ENCODE measurements around the gene LPO.

Gene LPO

DNA sequence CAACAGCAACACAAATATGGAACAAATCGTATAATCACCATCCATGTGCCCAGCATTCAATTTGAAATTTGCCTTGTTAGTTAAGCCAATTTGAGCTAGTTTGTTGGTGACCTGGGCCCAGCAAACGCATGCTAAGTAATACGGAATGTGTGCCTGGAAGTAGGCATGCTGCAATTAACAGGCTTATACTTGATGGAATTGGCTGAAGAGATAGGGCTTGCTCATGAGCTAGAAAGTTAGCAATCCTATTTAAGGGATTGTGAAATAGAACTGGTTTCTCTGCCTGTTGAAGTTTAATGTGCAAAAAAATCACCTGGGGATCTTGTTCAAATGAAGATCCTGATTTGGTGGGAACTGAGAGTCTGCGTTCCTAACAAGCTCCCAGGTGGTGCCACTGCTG, 8.5 kb upstream of the LPO start:
- no peak for DNase-seq

GRCh38 chr17:58231641-58232040, 6.7 kb upstream of the LPO start:
- DNase-seq = no peak

DNA sequence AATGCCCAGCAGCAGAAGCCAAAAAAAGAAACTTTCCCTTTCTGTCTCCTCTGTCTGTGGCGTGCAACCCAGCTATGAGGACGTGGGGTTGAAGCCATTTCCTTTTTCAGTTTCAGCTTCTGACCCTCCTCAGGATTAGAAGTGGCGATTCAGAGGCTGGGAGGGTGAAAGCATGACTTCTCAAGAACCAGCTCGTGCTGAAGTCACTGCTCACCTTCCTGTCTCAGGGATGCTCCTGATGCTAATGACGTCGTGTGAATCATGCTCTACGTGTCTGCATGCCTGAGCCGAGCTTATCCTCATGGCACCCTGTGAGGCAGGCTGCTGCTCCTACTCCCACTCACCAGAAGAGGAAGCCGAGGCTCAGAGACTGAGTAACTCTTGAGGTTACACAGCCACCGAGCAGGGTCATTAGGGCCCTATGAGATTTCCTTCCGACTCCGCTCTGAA, 5.7 kb upstream of the LPO start:
- no peak for DNase-seq

DNA sequence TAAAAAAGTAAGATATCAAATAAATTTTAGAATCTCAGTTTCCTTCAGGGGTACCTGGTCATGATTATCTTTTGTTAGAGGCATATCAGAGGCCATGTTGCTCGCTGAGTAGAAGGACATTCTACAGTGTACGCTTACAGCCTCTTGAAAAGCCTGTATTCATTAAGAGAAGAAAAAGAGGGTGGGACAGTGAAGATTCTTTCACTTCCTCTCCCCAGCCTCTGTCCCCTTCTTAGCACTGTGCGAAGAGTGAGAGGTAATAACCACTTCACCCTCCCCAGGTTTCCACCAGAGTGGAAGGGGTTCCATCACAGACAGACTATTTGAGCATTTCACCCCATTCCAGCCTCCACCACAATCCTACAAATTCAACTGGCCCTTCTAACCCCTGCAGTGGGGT, 4.8 kb upstream of the LPO start:
- DNase-seq = no peak

DNA sequence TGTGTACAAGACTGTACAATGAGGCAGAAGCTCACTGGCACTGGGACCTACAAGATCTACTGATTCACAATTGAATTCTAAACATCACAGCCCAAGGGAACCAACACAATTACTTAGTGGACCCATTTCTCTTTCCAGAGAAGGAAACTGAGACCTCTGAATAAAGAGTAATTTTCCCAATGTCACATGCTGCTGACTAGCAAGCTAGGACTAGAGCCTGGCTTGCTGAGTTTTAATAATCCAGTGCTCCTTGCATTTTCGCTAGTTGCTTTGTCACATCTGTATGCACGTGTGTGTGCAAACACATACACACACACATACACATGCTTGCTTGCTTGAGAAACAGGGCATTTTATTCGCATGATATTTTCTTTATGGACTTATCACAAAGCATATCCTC, 3.9 kb upstream of the LPO start:
- DNase-seq = no peak

- no peak for DNase-seq
Observed at GRCh38 chr17:58235821-58236220, 2.6 kb upstream of the LPO start.

DNA sequence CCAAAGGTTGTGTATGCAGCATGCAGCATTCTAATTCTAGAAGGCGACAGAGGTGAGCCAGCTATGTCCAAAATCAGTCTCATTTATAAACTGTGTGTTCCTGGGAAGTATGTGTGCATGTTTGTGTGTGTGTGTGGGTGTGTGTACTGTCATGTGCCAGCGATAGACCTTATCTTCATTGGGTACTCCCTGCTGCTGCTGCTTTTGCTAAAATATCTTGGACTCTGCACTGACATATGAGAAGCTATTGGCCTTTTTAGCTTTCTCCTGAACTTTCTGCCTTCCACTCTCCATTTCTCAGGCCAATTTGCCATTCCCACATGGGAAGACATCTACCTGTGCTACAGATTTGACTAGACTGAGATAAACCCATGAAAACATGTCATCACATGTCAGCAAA, 2.0 kb upstream of the LPO start:
- no peak for DNase-seq

DNA sequence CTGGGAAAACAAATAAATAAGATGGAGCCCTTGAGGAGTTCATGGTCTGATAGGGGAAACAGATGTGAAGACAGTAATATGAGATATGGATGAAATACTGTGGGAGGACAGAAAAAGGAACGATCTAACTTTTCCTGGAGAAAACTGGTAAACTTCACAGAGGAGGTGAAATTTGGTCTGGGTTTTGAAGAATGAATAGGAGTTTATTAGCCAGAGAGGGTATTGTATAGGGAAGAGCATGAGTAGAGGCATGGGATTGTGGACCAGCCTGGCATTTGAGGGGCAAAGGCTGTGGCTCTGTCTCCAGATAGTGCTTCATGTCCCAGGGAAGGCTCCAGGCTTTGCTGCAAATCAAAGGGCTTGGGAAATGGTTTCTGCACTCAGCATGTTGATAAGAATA, 1.6 kb downstream of the LPO start:
- DNase-seq = no peak

GRCh38 chr17:58242171-58242784, 3.9 kb downstream of the LPO start:
- DNase-seq = no peak

DNA sequence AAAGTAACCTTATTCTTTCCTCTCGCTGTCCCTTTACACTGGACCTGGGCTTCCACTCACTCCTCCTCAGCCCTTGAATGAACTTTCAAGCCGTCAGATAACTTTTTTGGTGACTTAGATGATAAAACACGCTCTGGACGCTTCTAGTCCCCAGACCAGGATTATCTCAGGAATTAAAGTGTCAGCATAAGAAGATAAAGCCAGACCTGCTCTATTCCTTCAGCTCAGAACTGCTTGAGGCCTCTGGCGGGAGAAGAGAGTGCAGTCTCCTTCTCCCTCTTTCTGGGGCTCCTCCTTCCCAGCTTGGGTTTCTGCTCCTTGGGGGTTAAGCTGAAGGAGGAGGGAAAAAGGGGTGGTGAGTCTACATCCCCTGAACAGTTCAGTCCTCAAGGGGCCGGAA, 6.6 kb downstream of the LPO start:
- DNase-seq = no peak

DNA sequence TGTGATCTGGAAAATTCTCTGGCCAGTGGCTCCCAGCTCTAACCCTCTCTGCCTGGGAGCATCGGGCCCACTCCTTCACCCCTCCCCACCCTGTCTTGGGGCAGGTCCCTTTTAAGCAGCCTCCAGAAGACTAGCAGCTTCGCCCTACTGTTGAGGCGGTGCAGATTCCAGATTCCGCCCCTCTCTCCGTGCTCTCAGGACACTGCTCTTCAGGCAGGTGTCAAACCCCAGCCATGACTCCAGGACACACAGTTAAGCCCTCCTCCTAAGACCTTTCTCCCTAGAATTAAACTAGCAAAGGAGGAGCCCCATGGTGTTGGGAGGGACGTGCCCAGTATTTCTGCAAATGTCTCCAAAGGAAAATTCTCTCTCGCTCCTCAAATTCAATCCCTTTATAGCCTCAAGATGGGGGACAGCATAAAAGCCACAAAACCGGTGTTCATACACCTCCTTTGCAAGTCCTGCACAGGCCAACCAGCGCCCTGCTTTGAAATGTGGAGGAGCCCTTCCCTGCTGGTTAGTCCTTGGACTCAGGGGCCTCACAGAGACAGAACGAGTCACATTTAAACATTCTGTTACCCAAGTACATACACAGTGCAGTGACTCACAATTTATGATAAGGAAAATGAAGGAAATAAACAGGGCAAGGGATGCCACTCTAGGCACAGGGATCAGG, 7.2 kb downstream of the LPO start:
- no peak for DNase-seq

DNA sequence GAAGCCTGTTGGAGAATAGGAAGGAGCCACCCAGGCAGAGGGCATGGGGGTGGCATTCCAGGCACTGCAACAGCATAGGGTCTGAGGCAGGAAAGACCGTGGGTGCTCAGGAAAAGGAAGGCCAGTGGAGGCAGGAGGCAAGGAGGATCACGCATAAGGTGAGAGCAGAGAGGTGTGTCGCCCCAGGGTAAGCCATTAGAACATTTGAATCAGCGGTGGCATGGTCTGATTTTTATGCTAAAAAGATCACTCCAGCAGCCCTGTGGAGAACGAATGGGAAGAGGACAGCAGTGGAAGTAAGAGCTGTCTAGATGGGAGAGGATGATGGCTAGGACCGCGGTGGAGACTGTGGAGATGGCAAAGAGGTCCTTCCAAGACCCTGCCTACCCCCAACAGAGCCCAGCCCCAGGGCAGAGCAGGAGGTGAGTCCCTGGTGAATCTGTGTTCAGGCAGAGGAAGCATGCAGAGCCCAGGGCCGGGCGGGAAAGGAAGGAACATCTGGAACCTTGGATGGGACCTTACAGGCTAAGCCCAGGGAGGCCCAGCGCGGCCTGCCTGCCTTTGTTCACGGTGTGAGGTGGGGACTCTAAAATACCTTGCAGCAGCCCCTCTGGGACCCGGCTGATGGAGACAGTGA, 7.8 kb downstream of the LPO start:
- no peak for DNase-seq

GRCh38 chr17:58246781-58247180, 8.4 kb downstream of the LPO start:
- no peak for DNase-seq

DNA sequence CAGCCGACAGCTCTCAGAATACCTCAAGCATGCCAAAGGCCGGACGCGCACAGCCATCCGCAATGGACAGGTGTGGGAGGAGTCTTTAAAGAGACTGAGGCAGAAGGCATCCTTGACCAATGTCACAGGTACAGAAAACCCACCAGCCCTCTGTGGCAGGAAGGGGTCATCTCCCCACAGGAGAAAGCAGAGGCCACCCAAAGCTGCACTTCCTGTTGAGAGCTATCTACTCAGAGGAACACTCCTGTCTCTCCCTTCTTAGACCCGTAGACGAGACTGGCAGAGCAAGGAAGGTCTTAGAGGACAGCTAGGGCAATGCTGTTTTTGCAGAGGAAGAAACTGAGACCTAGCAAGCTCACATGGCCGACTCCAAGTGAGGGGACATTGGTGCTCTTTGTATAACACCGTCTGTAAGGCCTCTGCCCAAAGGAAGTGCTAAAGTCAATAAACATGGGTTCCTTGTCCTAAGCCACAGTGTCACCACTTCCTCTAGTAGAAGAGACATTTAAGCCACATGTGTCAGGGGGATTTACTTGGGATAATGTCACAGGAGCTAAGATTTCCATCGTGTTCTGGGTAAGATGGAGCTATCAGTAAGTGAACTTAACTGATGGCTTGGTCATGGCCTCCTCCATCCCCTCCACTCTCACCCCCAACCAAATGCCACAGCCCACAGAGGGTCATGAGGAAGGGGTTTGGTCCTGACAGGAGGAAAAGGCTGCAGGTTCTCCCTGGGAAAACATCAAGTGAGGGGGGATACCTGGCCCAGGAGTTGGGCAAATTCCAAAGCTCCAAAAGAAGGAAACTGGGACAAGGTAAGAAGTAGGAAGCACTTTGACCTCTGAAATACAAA, 9.4 kb downstream of the LPO start:
- no peak for DNase-seq

DNA sequence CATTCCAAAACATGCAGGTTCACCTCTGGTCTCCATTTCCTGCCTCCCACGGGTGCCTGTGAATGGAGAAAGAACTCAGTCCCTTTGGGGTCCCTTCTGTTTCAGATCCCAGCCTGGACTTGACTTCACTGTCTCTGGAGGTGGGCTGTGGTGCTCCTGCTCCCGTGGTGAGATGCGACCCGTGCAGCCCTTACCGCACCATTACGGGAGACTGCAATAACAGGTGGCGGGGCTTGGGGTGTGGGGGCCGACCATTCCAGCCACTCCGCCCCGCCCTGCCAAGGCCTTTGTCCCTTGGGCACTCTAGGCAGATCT, 10.5 kb downstream of the LPO start:
- no peak for DNase-seq

GRCh38 chr17:58249270-58250133, 11.1 kb downstream of the LPO start:
- peak; percentile 28 for DNase-seq

DNA sequence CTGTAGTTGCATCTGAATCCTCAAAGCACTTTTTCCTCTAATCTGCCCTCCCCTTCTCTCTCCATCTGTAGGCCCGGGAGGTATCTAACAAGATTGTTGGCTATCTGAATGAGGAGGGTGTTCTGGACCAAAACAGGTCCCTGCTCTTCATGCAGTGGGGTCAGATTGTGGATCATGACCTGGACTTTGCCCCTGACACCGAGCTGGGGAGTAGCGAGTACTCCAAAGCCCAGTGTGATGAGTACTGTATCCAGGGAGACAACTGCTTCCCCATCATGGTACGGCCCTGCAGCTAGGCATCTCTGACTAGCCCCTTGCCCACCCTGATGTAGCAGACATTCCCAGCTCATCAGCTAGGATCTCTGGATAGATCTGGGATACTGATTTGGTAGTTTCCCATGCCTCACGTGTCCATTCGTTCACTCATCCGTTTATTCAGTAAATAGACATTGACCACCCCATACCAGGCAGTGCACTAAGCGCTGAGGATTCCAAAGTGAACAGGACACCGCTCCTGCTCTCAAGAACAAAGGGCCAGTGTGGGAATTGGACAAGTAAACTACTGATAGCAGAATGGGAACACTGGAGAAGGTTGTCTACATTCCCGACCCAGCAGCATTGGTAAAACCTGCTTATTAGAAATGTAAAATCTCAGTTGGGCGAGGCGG, 12.1 kb downstream of the LPO start:
- DNase-seq = no peak

DNA sequence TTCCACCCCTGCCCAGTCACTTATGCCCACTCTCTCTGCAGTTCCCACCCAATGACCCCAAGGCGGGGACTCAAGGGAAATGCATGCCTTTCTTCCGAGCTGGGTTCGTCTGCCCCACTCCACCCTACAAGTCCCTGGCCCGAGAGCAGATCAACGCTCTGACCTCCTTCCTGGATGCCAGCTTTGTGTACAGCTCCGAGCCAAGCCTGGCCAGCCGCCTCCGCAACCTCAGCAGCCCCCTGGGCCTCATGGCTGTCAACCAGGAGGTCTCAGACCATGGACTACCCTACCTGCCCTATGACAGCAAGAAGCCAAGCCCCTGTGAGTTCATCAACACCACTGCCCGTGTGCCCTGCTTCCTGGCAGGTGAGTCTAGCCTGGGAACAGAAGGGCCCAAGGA, 13.8 kb downstream of the LPO start:
- no peak for DNase-seq

DNA sequence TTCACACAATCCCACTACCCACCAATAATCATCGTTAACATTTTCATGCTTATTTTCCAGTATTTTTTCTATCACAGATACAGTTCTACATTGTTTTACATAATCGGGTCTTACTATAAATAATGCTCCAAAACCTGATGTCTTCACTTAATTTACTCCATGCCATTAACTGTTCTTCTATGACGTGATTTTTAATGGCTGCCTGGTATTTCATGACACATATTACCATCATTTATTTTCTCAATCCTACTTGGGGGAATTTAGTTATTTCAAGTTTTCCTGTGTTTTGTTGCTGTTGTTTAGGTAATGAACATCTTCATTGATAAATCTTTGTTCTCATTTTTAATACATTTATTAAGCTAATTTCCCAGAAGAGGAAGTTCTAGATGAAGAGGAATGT, 14.7 kb downstream of the LPO start:
- no peak for DNase-seq

DNA sequence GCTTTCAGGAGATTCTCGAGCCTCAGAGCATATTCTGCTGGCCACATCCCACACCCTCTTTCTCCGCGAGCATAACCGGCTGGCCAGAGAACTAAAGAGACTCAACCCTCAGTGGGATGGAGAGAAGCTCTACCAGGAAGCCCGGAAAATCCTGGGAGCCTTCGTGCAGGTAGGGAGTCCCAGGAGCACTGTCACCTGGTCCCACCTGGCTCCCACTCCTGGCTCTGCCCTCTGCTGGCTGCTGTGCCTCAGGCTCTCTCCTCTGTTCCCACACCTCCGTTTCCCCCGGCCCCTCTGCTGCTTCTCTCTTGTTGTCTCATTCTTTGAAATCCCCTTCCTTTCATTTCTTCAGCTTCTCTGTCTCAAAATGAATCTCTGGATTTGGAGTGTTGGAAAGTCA, 16.4 kb downstream of the LPO start:
- DNase-seq = no peak

DNA sequence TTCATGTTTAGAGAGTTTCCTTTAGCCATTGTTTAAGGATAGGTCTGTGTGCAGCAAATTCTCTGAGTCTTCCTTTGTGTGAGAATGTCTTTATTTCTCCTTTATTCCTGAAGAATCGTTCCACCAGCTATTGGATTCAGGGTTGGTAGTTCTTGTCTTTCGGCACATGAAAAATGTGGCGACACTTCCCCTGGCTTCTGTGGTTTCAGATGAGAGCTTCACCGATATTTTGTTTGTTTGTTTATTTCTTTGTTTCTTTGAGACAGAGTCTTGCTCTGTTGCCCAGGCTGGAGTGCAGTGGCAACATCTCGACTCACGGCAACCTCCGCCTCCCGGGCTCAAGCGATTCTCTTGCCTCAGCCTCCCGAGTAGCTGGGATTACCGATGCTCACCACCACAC, 23.8 kb downstream of the LPO start:
- no peak for DNase-seq

DNA sequence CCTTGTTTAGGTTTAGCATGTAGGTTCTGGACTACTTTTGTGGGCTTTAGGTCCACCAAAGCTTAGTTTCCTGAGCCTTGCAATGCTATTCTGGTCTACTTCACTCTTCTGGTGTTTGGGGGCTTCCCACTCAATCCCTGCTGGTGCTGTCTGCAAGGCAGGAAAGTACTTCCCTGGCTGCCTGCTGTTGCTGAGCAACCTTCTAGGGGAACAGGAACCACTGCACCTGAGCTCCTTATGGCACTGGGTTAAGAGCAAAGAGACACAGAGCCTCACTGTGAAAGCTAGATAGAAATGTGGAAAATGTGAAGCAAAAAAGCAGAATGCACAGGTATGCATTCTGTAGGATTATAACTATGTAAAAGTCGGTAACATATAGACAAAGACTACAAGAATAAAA, 25.4 kb downstream of the LPO start:
- DNase-seq = no peak
